ENCODE data around the gene C11orf52. TPM values are rescaled to one million over a fixed set of nuclear protein-coding genes. Genes with fewer than 3 reads are reported as not detected.

C11orf52 gene
- total and polyA plus RNA-seq, 10 donors: 0.32 to 1.5 (median 0.63) TPM; not detected in 2

- WGBS, 5 donors: 88 to 95% (median 93%) methylated on average over 4 to 12 of the region's 12 CpGs
- Histone ChIP-seq H3K27me3 (replicated peaks in 1 of 7) (no peaks in the 10 kb centered on the region), H3K27ac (no peak overlapping the region), H3K4me1 (no peaks in the 10 kb centered on the region), H3K4me3 (no peak overlapping the region), H3K36me3 (no peaks in the 10 kb centered on the region), H3K9me3 (no peaks in the 10 kb centered on the region)
- TF ChIP-seq POLR2AphosphoS5 (IDR thresholded peaks at IDR 0.05) (no peak), POLR2A (IDR thresholded peaks at IDR 0.05) (no peak)
- TF ChIP-seq, protein P1, sequence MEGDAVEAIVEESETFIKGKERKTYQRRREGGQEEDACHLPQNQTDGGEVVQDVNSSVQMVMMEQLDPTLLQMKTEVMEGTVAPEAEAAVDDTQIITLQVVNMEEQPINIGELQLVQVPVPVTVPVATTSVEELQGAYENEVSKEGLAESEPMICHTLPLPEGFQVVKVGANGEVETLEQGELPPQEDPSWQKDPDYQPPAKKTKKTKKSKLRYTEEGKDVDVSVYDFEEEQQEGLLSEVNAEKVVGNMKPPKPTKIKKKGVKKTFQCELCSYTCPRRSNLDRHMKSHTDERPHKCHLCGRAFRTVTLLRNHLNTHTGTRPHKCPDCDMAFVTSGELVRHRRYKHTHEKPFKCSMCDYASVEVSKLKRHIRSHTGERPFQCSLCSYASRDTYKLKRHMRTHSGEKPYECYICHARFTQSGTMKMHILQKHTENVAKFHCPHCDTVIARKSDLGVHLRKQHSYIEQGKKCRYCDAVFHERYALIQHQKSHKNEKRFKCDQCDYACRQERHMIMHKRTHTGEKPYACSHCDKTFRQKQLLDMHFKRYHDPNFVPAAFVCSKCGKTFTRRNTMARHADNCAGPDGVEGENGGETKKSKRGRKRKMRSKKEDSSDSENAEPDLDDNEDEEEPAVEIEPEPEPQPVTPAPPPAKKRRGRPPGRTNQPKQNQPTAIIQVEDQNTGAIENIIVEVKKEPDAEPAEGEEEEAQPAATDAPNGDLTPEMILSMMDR (IDR thresholded peaks at IDR 0.05 in 8 of 11, conservative IDR thresholded peaks at IDR 0.05 in 3 of 11): no peak
- intact Hi-C loops (cut with DNase I; ENCODE audit: low total_unique reads): no loop called here
- DNase-seq: no peak
Measured at GRCh38 chr11:111957663-111958444, 39.1 kb downstream of the C11orf52 start.

GRCh38 chr11:111960916-111961315 lies 42.2 kb downstream of the C11orf52 start:
- Histone ChIP-seq H3K4me1 (no peaks in the 10 kb centered on the region), H3K27me3 (replicated peaks in 1 of 7) (no peaks in the 10 kb centered on the region), H3K27ac (no peak overlapping the region), H3K4me3 (no peak overlapping the region), H3K36me3 (no peaks in the 10 kb centered on the region), H3K9me3 (no peaks in the 10 kb centered on the region)
- intact Hi-C loops (cut with DNase I; ENCODE audit: low total_unique reads): no loop called here
- TF ChIP-seq, protein P1 (IDR thresholded peaks at IDR 0.05 in 8 of 11, conservative IDR thresholded peaks at IDR 0.05 in 3 of 11): no peak
- TF ChIP-seq POLR2A (IDR thresholded peaks at IDR 0.05) (no peak), POLR2AphosphoS5 (IDR thresholded peaks at IDR 0.05) (no peak)
- WGBS, 5 donors: 81 to 87% (median 85%) methylated on average over 5 of the region's 5 CpGs
- no peak for DNase-seq

- intact Hi-C loops (cut with DNase I; ENCODE audit: low total_unique reads): no loop called here
- H3K9me3 ChIP-seq: no peaks in the 10 kb centered on the region
- no peak for TF ChIP-seq POLR2AphosphoS5 (IDR thresholded peaks at IDR 0.05)
- TF ChIP-seq, protein P1 (IDR thresholded peaks at IDR 0.05 in 8 of 11, conservative IDR thresholded peaks at IDR 0.05 in 3 of 11): no peak
- TF ChIP-seq POLR2A (IDR thresholded peaks at IDR 0.05): no peak
- 81 to 90% (median 87%) methylated on average over 6 of the region's 6 CpGs for WGBS, 5 donors
- no peak overlapping the region for H3K27ac ChIP-seq
- no peaks in the 10 kb centered on the region for H3K4me1 ChIP-seq
- no peak for DNase-seq
- no peaks in the 10 kb centered on the region for H3K27me3 ChIP-seq (replicated peaks in 1 of 7)
- no peaks in the 10 kb centered on the region for H3K36me3 ChIP-seq
- no peak overlapping the region for H3K4me3 ChIP-seq
Measured at GRCh38 chr11:111961389-111962300, 42.9 kb downstream of the C11orf52 start.

DNA sequence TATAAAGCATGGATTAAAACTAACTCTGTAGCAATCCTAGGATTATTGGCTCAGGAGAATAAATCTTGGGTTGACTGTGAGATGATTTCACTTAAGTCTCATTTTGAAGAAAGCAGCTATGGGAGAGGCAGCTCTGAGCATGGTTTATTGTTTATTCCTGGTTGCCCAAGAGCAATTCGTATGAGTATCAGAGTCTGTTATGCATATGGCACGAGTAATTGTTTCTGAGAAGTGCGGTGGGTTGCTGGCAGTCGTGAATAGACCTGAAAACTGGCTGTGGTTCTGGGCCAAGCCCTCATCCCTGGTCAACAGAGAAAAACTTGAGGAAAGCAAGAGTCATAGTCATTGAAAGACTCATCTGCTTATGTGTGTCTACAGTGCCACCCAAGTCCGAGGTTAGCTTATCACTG lies 45.2 kb downstream of the C11orf52 start:
- TF ChIP-seq POLR2AphosphoS5 (IDR thresholded peaks at IDR 0.05): no peak
- intact Hi-C loops (cut with DNase I; ENCODE audit: low total_unique reads): no loop called here
- no peak overlapping the region for H3K4me3 ChIP-seq
- 88 to 92% (median 89%) methylated on average over 5 of the region's 5 CpGs for WGBS, 5 donors
- no peaks in the 10 kb centered on the region for H3K4me1 ChIP-seq
- H3K27me3 ChIP-seq (replicated peaks in 1 of 7): no peaks in the 10 kb centered on the region
- DNase-seq: no peak
- no peaks in the 10 kb centered on the region for H3K36me3 ChIP-seq
- no peak overlapping the region for H3K27ac ChIP-seq
- no peaks in the 10 kb centered on the region for H3K9me3 ChIP-seq

Measured in spleen (tissue), 11 donors.